ENCODE results near the gene TMCC2.

GRCh38 chr1:205266611-205267305, 39.0 kb downstream of the TMCC2 start:
- TF ChIP-seq CTCF (IDR thresholded peaks at IDR 0.05) (no peak), POLR2A (IDR thresholded peaks at IDR 0.05) (no peak)

Data from Peyer's patch (tissue), 4 donors.